HEK293 (cell line): Measurements from ENCODE around the gene CAPN7.
A peak's percentile ranks its signal among the peaks of the same experiment; 100 is the strongest.

Experiments
- CTCF ChIA-PET: fragments of 350-600 bp; formaldehyde crosslinking; extraction: SDS; loops from one replicate; lab custom pipeline; 2021; ENCODE audit warnings: antibody characterized with exemption; lab: Yijun Ruan, JAX
- POLR2A ChIA-PET: fragments of 300-600 bp; formaldehyde crosslinking; extraction: SDS; loops from one replicate; lab custom pipeline; 2020; ENCODE audit warnings: antibody characterized with exemption, inconsistent platforms; lab: Yijun Ruan, JAX
- H3K27ac ChIP-seq: fragments of 200-500 bp; sonication (Bioruptor generic); 2 replicates; pipeline ENCODE4 v1.5.1; 2014; ENCODE audit warnings: low read depth, low read length, control low read depth, inconsistent platforms; ENCODE audit errors: extremely low read depth
- H3K36me3 ChIP-seq, 2 experiments: fragments of 200-500 bp in 1 of 2; sonication (Bioruptor generic) in 1 of 2; 1 replicate in 1 of 2; 2 replicates in 1 of 2; pipeline ENCODE4 v1.5.1; 2014 to 2017; ENCODE audit warnings: inconsistent platforms in 2 of 2, low read length in 2 of 2; ENCODE audit not compliant: control insufficient read depth in 2 of 2, insufficient read depth in 1 of 2
- H3K4me1 ChIP-seq: fragments of 200-500 bp; sonication (Bioruptor generic); 2 replicates; pipeline ENCODE4 v1.5.1; 2014; ENCODE audit warnings: mild to moderate bottlenecking, low read length, inconsistent platforms; ENCODE audit not compliant: control insufficient read depth, insufficient read depth
- H3K4me3 ChIP-seq: 2 replicates; pipeline ENCODE4 v1.5.1; 2011; ENCODE audit warnings: low read depth, mild to moderate bottlenecking, control low read depth, low read length, moderate library complexity
- H3K9me3 ChIP-seq: fragments of 200-500 bp; sonication (Bioruptor generic); 2 replicates; pipeline ENCODE4 v1.5.1; 2014; ENCODE audit warnings: low read depth, low read length, inconsistent platforms; ENCODE audit not compliant: control insufficient read depth, insufficient read depth
- BCL11A ChIP-seq: fragments of 450-650 bp; formaldehyde crosslinking; IDR thresholded peaks from 2 replicates; pipeline ENCODE4 v1.5.1; 2016; ENCODE audit warnings: low read depth, missing biosample characterization, missing genetic modification characterization
- GFI1B ChIP-seq: fragments of 450-650 bp; formaldehyde crosslinking; IDR thresholded peaks from 2 replicates; pipeline ENCODE4 v1.5.1; 2016; ENCODE audit warnings: missing biosample characterization, missing genetic modification characterization
- HOXD13 ChIP-seq: sonication (generic); formaldehyde crosslinking; IDR thresholded peaks from 2 replicates; pipeline ENCODE4 v1.8.0; 2022; ENCODE audit warnings: missing genetic modification reagents, borderline replicate concordance
- KLF7 ChIP-seq: fragments of 450-650 bp; formaldehyde crosslinking; IDR thresholded peaks from 2 replicates; pipeline ENCODE4 v1.5.1; 2016; ENCODE audit warnings: missing biosample characterization, missing genetic modification characterization, borderline replicate concordance
- ZBTB48 ChIP-seq: fragments of 450-650 bp; formaldehyde crosslinking; IDR thresholded peaks from 2 replicates; pipeline ENCODE4 v1.5.1; 2016; ENCODE audit warnings: missing biosample characterization, missing genetic modification characterization
- ZBTB7A ChIP-seq: fragments of 450-650 bp; formaldehyde crosslinking; IDR thresholded peaks from 2 replicates; pipeline ENCODE4 v1.5.1; 2016; ENCODE audit warnings: low read depth, missing biosample characterization, missing genetic modification characterization
- ZFP37 ChIP-seq: fragments of 450-650 bp; formaldehyde crosslinking; IDR thresholded peaks from 2 replicates; pipeline ENCODE4 v1.5.1; 2016; ENCODE audit warnings: missing biosample characterization, missing genetic modification characterization
- ZNF148 ChIP-seq: fragments of 450-650 bp; formaldehyde crosslinking; IDR thresholded peaks from 2 replicates; pipeline ENCODE4 v1.5.0; 2017; ENCODE audit warnings: missing biosample characterization, missing genetic modification characterization, borderline replicate concordance
- ZNF155 ChIP-seq: fragments of 450-650 bp; formaldehyde crosslinking; IDR thresholded peaks from 2 replicates; pipeline ENCODE4 v1.5.1; 2016; ENCODE audit warnings: missing biosample characterization, missing genetic modification characterization
- ZNF221 ChIP-seq: fragments of 450-650 bp; formaldehyde crosslinking; IDR thresholded peaks from 2 replicates; pipeline ENCODE4 v1.5.1; 2017; ENCODE audit warnings: missing biosample characterization, missing genetic modification characterization, borderline replicate concordance
- ZNF239 ChIP-seq: fragments of 450-650 bp; formaldehyde crosslinking; IDR thresholded peaks from 2 replicates; pipeline ENCODE4 v1.5.1; 2016; ENCODE audit warnings: missing biosample characterization, missing genetic modification characterization
- ZNF335 ChIP-seq: fragments of 450-650 bp; formaldehyde crosslinking; conservative IDR thresholded peaks from 2 replicates; pipeline ENCODE4 v1.5.1; 2016; ENCODE audit warnings: missing biosample characterization, missing genetic modification characterization
- ZNF449 ChIP-seq: fragments of 450-650 bp; formaldehyde crosslinking; IDR thresholded peaks from 2 replicates; pipeline ENCODE4 v1.5.1; 2017; ENCODE audit warnings: missing biosample characterization, mild to moderate bottlenecking, missing genetic modification characterization, moderate library complexity
- ZNF549 ChIP-seq: fragments of 450-650 bp; IDR thresholded peaks from 2 replicates; pipeline ENCODE4 v1.5.1; 2018; ENCODE audit warnings: missing biosample characterization, missing genetic modification characterization, mild to moderate bottlenecking, inconsistent platforms, moderate library complexity
- ZNF558 ChIP-seq: fragments of 450-650 bp; formaldehyde crosslinking; IDR thresholded peaks from 2 replicates; pipeline ENCODE4 v1.5.1; 2016; ENCODE audit warnings: missing biosample characterization, missing genetic modification characterization
- ZNF670 ChIP-seq: fragments of 450-650 bp; formaldehyde crosslinking; IDR thresholded peaks from 2 replicates; pipeline ENCODE4 v1.5.1; 2016; ENCODE audit warnings: missing biosample characterization, missing genetic modification characterization, low read depth
- ZSCAN18 ChIP-seq: fragments of 450-650 bp; formaldehyde crosslinking; IDR thresholded peaks from 2 replicates; pipeline ENCODE4 v1.5.1; 2016; ENCODE audit warnings: missing biosample characterization, missing genetic modification characterization
- TF ChIP-seq, protein P1 (sequence below): fragments of 450-650 bp; formaldehyde crosslinking; IDR thresholded peaks from 2 replicates; pipeline ENCODE4 v1.5.1; 2016; ENCODE audit warnings: missing biosample characterization, missing genetic modification characterization
- TF ChIP-seq, protein P2 (sequence below): fragments of 450-650 bp; formaldehyde crosslinking; IDR thresholded peaks from 2 replicates; pipeline ENCODE4; 2016; ENCODE audit warnings: missing biosample characterization, missing genetic modification characterization
- TF ChIP-seq, protein P3 (sequence below): fragments of 450-650 bp; IDR thresholded peaks from 2 replicates; pipeline ENCODE4 v1.5.1; 2018; ENCODE audit warnings: missing biosample characterization, missing genetic modification characterization
- TF ChIP-seq, protein P4 (sequence below): fragments of 450-650 bp; formaldehyde crosslinking; IDR thresholded peaks from 2 replicates; pipeline ENCODE4 v1.5.1; 2017; ENCODE audit warnings: missing biosample characterization, missing genetic modification characterization
- TF ChIP-seq, protein P5 (sequence below): fragments of 450-650 bp; formaldehyde crosslinking; IDR thresholded peaks from 2 replicates; pipeline ENCODE4 v1.5.1; 2016; ENCODE audit warnings: missing biosample characterization, missing genetic modification characterization

Gene CAPN7

GRCh38 chr3:15206662-15207576, 873 bp downstream of the CAPN7 start:
- Histone ChIP-seq H3K4me3 (peak overlapping the region; percentile 97), H3K36me3 (peaks cover 13 to 38% of the 10 kb centered on the region in 2 experiments; a peak in 2 of 3 replicates), H3K9me3 (no peaks in the 10 kb centered on the region), H3K27ac (peak overlapping the region; percentile 79), H3K4me1 (peaks cover 9% of the 10 kb centered on the region)
- ChIA-PET CTCF (interaction anchor here (0.6 to 5.1 kb wide), 9 partner anchors 11 to 1074 kb away, joined by 3 to 30 read pairs (median 4); no protein-coding TSS in a partner anchor), POLR2A (interaction anchor here (0.5 to 1.7 kb wide), 7 partner anchors 10 to 260 kb away, joined by 3 to 9 read pairs (median 3); partner anchors contain the start of genes MRPS25 and RBSN)
- TF ChIP-seq, protein P1, sequence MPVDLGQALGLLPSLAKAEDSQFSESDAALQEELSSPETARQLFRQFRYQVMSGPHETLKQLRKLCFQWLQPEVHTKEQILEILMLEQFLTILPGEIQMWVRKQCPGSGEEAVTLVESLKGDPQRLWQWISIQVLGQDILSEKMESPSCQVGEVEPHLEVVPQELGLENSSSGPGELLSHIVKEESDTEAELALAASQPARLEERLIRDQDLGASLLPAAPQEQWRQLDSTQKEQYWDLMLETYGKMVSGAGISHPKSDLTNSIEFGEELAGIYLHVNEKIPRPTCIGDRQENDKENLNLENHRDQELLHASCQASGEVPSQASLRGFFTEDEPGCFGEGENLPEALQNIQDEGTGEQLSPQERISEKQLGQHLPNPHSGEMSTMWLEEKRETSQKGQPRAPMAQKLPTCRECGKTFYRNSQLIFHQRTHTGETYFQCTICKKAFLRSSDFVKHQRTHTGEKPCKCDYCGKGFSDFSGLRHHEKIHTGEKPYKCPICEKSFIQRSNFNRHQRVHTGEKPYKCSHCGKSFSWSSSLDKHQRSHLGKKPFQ, result no peak
- no peak for TF ChIP-seq HOXD13
- no peak for TF ChIP-seq ZBTB7A
- no peak for TF ChIP-seq ZSCAN18
- TF ChIP-seq KLF7, result no peak
- TF ChIP-seq, protein P2, sequence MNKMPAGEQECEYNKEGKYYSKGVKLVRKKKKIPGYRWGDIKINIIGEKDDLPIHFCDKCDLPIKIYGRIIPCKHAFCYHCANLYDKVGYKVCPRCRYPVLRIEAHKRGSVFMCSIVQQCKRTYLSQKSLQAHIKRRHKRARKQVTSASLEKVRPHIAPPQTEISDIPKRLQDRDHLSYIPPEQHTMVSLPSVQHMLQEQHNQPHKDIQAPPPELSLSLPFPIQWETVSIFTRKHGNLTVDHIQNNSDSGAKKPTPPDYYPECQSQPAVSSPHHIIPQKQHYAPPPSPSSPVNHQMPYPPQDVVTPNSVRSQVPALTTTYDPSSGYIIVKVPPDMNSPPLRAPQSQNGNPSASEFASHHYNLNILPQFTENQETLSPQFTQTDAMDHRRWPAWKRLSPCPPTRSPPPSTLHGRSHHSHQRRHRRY (tag by site-specific recombination), result no peak
- no peak for TF ChIP-seq ZFP37
- TF ChIP-seq ZNF221 (tag by site-specific recombination), result no peak
- no peak for TF ChIP-seq GFI1B (tag by site-specific recombination)
- no peak for TF ChIP-seq ZNF239
- no peak for TF ChIP-seq ZNF558 (tag by site-specific recombination)
- TF ChIP-seq ZNF449, result no peak; the same call in 1 of the 2 replicates
- TF ChIP-seq, protein P3, sequence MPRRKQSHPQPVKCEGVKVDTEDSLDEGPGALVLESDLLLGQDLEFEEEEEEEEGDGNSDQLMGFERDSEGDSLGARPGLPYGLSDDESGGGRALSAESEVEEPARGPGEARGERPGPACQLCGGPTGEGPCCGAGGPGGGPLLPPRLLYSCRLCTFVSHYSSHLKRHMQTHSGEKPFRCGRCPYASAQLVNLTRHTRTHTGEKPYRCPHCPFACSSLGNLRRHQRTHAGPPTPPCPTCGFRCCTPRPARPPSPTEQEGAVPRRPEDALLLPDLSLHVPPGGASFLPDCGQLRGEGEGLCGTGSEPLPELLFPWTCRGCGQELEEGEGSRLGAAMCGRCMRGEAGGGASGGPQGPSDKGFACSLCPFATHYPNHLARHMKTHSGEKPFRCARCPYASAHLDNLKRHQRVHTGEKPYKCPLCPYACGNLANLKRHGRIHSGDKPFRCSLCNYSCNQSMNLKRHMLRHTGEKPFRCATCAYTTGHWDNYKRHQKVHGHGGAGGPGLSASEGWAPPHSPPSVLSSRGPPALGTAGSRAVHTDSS (tag by site-specific recombination), result no peak
- TF ChIP-seq, protein P4, sequence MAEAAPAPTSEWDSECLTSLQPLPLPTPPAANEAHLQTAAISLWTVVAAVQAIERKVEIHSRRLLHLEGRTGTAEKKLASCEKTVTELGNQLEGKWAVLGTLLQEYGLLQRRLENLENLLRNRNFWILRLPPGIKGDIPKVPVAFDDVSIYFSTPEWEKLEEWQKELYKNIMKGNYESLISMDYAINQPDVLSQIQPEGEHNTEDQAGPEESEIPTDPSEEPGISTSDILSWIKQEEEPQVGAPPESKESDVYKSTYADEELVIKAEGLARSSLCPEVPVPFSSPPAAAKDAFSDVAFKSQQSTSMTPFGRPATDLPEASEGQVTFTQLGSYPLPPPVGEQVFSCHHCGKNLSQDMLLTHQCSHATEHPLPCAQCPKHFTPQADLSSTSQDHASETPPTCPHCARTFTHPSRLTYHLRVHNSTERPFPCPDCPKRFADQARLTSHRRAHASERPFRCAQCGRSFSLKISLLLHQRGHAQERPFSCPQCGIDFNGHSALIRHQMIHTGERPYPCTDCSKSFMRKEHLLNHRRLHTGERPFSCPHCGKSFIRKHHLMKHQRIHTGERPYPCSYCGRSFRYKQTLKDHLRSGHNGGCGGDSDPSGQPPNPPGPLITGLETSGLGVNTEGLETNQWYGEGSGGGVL (tag by site-specific recombination), result no peak
- no peak for TF ChIP-seq ZNF148 (tag by site-specific recombination)
- TF ChIP-seq ZBTB48 (tag by site-specific recombination), result no peak
- no peak for TF ChIP-seq ZNF549
- no peak for TF ChIP-seq BCL11A
- TF ChIP-seq ZNF335 (tag by site-specific recombination), result peak; percentile 21
- TF ChIP-seq, protein P5, sequence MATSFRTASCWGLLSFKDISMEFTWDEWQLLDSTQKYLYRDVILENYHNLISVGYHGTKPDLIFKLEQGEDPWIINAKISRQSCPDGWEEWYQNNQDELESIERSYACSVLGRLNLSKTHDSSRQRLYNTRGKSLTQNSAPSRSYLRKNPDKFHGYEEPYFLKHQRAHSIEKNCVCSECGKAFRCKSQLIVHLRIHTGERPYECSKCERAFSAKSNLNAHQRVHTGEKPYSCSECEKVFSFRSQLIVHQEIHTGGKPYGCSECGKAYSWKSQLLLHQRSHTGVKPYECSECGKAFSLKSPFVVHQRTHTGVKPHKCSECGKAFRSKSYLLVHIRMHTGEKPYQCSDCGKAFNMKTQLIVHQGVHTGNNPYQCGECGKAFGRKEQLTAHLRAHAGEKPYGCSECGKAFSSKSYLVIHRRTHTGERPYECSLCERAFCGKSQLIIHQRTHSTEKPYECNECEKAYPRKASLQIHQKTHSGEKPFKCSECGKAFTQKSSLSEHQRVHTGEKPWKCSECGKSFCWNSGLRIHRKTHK (tag by site-specific recombination), result no peak
- no peak for TF ChIP-seq ZNF670 (tag by site-specific recombination)
- no peak for TF ChIP-seq ZNF155 (tag by site-specific recombination)
